ENCODE results near the gene NF2.
"Not testable (repeated sequence)": the region's sequence is repeated elsewhere in the genome, so short reads cannot be mapped to it uniquely, and the experiment has no call there.

NF2 gene

DNA sequence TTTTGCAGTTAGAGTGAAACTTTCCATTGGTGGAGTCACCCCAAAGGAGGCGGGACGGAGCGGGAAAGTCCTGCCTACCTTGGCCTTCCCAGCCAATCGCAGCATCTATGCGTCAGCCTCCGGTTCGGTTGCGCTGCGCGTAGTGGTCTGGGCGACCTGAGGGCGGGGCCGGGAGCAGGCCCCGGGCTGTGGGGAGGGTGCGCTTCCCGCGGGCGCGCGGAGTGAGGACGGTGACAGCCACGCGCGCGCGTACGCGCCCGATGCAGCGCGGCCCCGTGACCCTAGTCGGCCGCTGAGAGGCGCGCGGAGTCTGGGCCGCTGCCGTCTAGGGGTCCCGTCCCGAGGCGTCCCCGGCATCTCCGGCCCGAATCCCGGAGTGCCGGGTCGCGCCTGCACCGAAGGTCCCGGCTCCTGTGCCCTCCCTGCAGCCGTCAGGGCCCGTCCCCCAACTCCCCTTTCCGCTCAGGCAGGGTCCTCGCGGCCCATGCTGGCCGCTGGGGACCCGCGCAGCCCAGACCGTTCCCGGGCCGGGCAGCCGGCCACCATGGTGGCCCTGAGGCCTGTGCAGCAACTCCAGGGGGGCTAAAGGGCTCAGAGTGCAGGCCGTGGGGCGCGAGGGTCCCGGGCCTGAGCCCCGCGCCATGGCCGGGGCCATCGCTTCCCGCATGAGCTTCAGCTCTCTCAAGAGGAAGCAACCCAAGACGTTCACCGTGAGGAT lies at the start of gene NF2:
Gene NF2, plus strand, starts transcription at position 276 of the 718 bp plus-strand sequence. Its CDS starts 366 bp downstream, at position 642.
- DNase-seq: peak; percentile 99

DNA sequence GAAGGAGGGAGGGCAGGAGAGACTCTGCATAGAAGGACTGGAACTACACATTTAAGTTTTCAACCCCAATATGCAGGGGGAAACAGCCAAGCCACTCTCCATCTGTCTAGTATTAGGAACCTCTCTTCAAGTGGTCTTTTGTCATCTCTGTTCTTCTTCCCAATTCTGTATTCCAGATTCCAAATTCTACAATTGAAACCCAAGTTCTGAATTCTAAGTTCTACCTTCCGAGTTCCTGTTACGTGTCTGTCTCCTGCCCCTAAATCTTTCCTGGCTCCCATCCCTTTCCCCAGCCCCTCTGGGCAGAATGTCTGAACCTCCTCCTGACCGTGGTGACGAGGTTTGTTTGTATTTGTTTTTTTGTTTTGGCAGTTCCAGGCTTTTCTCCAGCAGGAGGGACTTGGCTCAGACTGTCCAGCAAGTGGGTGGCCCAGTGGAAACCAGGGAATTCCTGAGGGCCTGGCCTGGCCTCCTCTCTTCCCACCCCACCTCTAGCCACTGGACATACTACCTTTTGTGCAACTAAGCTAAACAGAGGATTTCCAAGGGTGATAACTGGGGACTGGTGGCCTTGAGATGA lies 48.3 kb upstream of the NF2 start:
- DNase-seq: no peak

GRCh38 chr22:29559030-29559429 lies 44.4 kb upstream of the NF2 start:
- no peak for DNase-seq

DNA sequence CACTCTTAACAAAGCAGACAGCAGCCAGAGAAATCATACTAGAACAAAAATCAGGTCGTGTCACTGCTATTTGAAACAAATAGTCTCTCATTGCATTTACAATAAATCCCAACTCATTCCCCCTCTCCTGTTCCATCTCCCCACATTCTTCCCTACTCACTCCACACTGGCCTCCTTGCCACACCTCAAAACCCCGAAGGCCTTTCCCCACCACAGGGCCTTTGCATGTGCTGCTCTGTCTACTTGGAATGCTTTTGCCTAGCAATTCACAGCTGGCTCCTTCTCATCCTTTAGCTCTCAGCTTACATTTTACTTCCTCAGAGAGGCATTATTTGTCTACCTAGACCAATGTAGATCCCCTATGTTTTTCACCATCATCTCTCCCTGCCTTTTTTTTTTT lies 43.6 kb upstream of the NF2 start:
- DNase-seq: no peak

- no peak for DNase-seq
These were observed 39.6 kb upstream of the NF2 start for GRCh38 chr22:29563652-29564460.

DNA sequence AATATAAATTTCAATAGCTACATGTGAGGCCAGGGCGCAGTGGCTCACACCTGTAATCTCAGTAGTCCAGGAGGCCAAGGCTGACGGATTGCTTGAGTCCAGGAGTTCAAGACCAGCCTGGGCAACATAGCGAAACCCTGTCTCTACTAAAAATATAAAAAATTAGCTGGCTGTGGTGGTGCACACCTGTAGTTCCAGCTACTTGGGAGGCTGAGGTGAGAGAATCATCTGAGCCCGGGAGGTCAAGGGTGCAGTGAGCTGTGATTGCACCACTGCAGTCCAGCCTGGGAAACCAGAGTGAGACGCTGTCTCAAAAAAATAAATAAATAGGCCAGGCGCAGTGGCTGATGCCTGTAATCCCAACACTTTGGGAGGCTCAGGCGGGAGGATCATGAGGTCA lies 36.9 kb upstream of the NF2 start:
- DNase-seq: not testable (repeated sequence)

GRCh38 chr22:29567338-29567737 lies 36.1 kb upstream of the NF2 start:
- DNase-seq: no peak

GRCh38 chr22:29569011-29569678 lies 34.3 kb upstream of the NF2 start:
- DNase-seq: no peak

DNA sequence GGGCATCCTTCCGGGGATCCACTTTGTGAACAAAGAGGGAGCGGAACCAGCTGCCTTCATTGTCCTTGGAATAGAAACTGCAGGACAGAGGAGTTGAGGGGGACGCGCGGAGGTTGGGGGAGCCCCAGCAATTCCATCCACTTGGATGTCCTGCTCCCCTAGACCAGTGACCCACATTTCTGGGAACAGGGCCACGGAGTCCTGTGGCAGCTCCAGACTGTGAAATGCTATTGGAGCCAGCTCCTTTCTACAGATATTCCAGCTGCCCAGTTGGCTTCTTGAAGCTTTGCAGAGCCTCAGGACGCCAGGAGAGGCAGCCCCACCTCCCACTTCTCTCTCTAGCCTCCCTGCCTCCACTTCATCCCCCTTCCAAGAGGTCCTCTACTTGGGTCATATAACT lies 33.0 kb upstream of the NF2 start:
- DNase-seq: no peak

GRCh38 chr22:29570912-29571549 lies 32.4 kb upstream of the NF2 start:
- DNase-seq: no peak

DNA sequence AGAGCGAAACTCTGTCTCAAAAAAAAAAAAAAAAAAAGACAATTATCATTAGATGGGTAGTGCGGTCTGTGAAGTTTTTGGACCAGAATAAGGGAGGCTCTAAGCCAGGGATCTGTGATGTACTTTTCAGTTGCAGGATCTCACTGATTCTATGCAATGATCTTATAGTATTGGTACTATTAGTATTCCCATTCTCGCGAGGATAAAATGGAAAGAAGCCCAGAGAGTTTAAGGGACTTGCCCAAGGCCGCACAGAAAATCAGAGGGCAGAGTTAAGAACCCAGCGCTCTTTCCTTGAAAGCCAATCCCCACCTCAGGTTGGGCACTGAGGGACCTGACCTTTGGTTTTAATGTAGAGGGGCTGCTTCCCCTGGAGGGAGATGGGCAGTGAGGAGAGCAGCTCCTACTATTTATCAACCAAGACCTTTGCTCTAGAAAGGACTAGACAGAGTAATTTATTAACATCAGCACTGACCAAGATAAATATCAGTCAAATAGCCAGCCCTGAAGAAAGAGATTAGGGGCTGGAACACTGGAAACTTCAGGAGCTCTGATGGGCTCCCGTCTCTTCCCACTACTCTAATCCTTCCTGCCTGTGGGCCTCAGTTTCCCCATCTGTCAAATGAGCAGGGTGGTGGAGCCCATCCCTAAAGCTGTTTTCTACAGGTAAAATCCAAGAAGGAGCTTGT lies 28.5 kb upstream of the NF2 start:
- no peak for DNase-seq

DNA sequence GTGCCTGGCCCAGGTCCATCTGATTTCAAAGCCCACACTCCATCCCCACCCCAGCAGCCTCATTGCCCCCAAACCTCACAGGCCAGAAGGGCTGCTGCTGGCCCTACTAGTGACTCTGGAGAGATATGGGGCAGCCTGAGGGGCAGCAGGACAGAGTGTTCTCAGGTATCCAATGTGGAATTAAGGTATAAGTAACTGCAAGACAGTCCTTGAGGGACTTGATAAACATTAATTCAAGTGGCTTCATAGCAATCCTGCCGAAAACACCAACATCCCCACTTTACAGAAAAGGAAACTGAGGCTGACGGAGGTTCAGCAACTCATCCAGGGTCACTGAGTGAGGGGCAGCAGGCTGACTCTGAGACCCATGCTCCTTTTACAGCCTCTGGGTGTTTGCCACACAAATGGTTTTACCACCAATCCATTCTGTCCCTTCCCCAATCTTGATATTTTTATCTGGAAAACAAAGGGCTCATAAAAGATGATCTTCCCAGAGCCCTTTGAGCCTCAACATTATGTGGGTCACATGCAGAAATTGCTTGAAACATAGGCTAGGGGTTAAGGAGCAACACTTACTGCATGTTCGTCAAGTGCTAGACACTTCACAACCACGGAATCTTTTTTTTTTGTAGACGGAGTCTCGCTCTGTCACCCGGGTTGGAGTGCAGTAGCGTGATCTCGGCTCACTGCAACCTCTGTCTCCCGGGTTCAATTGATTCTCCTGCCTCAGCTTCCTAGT lies 24.8 kb upstream of the NF2 start:
- no peak for DNase-seq

DNA sequence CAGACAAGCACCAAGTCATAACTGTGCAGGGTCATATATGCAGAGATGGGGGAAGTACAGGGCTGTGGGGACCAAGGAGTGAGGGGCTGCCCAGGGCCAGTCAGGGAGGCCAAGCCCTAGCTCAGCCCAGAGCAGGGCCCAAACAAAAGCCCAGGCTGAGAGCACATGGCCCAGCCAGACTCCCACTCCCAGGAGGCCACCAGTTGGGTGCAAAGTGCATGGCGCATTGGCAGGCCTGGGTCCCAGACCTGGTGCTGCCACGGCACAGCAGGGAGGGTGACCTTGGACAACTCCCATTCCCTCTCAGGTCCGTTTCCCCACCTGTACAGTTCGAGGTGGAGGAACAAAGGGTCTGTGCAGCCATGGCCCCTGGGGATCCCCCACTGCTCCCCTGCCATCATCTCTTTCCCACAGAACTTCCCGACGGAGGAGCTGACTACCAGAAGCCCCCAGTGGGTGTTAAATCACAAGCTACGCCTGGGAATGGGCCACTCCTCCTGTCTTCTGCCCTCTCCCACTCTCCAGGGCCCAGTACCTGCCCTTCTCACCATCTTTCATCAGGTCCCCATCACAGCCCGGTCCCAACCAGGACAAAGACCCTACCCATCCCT lies 23.1 kb upstream of the NF2 start:
- DNase-seq: peak; percentile 16

GRCh38 chr22:29581799-29582198 lies 21.6 kb upstream of the NF2 start:
- no peak for DNase-seq

DNA sequence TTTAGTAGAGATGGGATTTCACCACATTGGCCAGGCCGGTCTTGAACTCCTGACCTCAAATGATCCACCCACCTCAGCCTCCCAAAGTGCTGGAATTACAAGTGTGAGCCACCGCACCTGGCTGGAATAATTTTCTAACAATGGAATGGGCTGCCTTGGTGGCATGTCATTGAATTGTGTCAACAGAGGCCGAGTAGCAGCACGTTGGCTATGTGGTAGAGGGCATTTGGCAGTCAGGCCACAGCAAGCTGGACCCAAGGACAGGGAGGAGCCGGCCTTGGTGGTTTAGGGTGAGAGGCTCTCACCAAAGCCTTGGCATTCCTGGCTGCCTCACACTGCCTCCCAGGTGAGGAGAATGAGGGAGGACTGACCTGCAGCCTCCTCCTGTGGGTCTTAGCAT lies 18.5 kb upstream of the NF2 start:
- no peak for DNase-seq

DNA sequence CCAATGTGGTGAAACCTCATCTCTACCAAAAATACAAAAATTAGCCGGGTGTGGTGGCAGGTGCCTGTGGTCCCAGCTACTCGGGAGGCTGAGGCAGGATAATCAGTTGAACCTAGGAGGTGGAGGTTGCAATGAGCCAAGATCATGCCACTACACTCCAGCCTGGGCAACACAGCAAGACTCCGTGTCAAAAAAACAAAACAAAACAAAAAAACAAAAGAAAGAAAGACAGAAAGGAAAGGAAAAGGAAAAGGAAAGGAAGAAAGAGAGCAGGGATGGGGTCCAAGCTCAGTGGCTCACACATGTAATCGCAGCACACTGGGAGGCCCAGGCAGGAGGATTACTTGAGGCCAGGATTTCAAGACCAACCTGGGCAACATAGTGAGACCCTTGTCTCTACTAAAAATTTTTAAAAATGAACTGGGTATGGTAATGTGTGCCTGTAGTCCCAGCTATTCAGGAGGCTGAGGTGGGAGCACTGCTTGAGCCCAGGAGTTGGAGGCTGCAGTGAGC lies 17.2 kb upstream of the NF2 start:
- not testable (repeated sequence) for DNase-seq

DNA sequence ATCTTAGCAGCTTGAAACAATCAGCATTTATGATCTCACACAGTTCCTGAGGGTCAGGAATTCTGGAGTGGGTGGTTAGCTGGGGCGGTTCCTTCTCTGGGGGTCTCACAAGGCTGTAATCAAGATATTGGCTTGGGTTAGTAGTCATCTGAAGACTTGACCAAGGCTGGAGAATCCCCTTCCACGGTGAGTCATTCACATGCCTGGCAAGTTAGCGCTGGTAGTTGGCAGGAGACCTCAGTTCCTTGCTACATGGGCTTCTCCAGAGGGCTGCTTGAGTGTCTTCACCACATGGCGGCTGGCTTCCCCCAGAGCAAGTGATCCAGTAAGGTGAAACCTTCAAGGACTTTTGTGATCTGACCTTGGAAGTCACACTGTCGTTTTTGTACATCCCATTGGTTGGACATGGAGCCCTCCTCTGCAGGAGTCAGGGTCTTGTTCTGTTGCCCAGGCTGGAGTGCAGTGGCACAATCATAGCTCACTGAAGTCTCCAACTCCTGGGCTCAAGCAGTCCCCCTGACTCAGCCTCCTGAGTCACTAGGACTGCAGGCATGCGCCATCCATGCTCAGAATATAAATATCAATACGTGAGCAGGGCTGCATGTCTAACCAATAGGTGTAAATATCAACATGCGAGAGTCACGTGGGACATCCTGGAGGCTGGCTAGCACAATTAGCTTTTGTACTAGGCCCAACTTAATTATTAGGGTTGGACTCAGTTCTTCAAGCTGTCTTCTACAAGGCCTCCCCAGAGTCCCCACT lies 15.3 kb upstream of the NF2 start:
- DNase-seq: no peak

DNA sequence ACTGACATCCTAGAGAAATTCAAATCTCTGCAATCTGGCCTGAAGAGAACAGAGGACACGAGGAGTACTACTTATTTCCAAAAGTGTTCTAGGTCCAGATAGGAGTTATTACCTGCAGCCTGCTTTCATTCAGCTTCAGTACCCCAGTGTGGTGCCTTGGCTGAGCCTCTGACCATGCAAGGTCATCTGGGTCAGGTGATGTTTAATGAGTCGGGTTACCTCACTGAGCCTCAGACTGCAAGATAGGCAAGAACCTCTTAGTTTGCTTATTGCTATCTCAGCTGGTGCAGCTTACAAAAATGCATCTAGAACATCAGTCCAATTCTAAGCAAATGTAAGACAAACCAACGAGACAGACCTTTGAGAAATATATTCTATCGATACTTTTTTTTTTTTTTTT lies 9.5 kb upstream of the NF2 start:
- DNase-seq: no peak

- DNase-seq: not testable (repeated sequence)
These were observed 9.0 kb upstream of the NF2 start for GRCh38 chr22:29594447-29594846.

- DNase-seq: no peak
These were observed 7.0 kb upstream of the NF2 start for GRCh38 chr22:29596408-29596807.

All from RPMI8226 (cell line).